LNCAP (cell line): Measurements from ENCODE around the gene ARMH3.

Source experiments
- TF ChIP-seq, protein P1 (sequence below): fragments of 450-650 bp; IDR thresholded peaks from 2 replicates; pipeline ENCODE4 v1.5.1; 2017; ENCODE audit warnings: mild to moderate bottlenecking

ARMH3 gene

DNA sequence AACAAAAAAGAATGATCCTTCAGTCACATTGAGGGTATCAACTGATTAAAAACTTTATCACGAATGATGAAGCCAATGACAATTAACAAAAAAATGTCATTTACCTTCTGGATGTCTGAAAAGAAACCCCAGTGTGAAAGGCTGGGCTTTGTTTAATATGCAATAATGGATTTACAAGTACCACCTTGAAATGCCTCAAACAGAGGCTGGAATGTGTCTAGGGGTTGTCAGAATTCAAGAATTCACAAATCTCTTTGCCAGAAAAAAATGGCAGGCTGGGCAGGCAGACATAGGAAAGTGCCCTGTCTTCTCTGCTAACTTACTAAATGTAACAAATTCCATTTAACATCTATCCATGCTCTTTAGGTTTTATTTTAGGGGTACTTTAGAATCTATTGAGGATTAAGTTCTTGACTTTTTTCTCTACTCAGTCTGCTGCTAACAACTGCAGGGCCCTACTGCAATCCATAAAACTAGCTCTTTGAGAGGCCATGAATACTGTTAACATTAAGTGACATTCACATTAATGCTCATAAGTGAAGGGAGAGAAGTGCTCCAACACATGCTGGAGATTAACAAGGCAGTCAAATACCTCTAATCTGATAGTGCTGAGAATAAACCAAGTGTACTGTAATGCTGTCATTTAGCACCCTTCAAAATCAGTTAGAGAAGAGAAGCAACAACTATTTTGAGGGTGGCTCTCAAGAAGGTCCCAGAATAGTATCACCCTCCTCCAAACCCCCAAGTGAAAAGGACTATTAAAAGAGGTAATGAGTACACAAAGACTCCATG, 169.3 kb downstream of the ARMH3 start:
- TF ChIP-seq, protein P1, sequence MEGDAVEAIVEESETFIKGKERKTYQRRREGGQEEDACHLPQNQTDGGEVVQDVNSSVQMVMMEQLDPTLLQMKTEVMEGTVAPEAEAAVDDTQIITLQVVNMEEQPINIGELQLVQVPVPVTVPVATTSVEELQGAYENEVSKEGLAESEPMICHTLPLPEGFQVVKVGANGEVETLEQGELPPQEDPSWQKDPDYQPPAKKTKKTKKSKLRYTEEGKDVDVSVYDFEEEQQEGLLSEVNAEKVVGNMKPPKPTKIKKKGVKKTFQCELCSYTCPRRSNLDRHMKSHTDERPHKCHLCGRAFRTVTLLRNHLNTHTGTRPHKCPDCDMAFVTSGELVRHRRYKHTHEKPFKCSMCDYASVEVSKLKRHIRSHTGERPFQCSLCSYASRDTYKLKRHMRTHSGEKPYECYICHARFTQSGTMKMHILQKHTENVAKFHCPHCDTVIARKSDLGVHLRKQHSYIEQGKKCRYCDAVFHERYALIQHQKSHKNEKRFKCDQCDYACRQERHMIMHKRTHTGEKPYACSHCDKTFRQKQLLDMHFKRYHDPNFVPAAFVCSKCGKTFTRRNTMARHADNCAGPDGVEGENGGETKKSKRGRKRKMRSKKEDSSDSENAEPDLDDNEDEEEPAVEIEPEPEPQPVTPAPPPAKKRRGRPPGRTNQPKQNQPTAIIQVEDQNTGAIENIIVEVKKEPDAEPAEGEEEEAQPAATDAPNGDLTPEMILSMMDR: no peak

DNA sequence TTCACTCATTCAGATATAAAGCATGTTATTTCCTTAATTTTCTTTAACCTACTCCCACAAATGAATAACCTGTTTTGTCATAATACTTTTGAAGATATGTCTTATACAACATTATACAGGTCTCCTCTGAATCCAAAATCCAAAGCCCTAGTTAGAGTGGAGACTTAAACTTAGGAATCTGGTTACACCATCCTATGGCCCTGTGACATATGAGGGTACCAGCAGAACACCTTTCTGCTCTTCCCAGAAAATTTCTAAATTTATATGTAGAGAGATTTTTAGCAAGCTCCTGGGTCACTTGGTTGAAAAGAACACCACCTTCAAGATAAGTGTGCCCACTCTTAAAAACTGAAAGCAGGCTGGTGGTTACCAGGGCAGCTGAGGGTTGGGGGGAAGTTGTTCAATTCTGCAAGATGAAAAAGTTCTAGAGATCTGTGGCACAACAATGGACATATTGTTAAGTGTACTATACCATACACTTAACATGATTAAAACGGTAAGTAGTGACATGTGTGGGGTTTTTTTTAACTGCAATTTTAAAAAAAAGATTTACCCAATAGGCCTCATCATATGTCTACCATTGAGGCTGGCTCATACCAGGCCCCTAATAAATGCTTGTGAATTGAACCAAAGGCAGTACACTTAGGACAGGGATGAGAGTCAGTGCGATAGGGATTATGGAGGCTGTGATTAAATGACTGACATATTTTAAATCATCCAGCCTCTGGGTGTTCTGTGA, 174.8 kb downstream of the ARMH3 start:
- TF ChIP-seq, protein P1: no peak

DNA sequence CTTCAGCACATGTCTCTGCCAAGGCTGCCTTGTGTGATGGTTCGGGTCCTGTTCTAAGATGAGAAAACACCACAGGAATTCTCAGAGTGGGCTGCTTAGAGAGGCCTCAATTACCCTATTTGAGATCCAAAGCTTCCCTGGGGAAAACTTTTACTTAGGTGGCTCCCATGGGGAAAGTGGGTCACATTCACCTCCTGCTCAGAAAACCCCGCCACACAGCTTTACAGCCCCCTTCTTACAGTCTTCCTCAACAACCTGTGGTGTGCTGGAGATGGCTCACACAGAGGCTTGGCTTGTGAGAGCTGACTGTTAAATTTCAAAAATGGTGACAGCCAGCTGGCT, 175.8 kb downstream of the ARMH3 start:
- TF ChIP-seq, protein P1: no peak

DNA sequence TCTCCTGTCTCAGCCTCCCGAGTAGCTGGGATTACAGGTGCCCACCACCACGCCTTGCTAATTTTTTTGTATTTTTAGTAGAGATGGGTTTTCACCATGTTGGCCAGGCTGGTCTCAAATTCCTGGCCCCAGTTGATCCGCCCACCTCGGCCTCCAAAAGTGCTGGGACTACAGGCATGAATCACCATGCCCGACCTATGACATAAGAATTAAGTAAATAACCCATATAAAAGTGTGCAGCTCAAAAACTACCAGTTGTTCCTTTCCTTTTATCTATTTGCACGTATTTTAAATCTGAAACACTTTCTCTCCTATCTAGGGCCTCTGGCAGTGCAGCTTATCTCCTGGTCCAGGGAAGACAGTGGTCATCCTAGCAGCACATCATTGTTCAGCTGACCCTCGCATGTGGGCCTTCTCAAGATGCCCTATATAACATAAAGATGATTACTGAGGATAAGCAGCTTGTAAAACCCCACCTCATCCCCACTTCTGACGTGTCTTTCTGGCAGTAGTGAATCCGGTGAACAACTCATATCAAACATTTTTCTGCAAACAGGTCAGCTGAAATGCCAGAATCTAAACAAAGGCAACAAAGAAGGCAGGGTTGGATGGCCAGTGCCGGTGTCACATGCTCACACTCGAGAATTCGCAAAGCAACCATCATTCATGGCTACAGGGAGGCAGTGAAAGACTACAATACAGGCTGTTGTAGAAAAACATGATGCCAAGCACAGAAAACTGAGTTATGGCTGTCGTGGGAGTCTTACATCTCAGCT, 176.3 kb downstream of the ARMH3 start:
- TF ChIP-seq, protein P1: no peak

DNA sequence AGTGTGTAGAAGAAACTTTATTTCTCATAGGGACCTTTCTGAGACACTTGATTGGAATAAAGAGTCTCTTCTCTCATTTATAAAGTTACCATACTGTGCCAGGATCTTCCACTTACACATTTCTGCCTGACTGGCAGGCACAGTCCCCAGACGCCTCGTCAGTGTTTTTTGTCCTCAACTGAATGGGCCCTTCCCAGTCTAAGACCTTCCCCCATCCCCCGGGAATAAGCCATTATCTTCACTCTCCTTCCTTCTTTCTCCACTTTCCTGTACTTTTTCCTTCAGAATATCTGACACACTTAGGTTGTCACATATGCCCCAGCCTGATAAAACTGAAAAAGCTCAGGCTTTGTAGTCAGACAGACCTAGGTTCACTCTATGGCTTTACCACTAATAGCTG, 177.1 kb downstream of the ARMH3 start:
- TF ChIP-seq, protein P1: no peak

DNA sequence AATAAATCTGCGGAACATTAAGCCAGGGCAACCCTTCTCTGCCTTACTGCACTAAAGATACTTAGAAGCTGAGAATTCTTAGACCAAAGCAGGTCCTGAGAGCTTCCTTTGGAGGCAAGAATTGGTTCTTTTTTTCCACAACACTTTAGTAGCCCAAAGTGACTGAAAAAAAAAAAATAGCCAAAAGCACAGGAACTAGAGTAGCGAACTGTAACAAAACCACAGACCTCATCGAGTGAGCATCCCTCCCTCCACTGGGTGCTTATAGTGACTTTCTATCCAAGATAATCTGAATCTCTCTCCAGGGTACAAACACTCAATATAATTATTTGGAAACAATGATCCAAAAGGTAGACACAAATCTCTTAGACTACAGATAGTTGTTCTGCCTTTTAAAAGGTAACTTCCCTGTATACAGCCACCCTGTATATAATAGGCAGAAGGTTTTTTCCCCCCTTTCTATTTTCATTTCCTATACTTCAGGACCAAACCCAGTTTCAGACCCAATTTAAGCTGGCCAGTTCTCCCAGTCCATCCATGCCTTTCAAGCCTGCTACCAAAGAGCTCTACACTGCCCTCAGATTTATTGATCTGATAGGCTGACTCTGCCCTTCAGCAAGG, 180.8 kb downstream of the ARMH3 start:
- TF ChIP-seq, protein P1: no peak

DNA sequence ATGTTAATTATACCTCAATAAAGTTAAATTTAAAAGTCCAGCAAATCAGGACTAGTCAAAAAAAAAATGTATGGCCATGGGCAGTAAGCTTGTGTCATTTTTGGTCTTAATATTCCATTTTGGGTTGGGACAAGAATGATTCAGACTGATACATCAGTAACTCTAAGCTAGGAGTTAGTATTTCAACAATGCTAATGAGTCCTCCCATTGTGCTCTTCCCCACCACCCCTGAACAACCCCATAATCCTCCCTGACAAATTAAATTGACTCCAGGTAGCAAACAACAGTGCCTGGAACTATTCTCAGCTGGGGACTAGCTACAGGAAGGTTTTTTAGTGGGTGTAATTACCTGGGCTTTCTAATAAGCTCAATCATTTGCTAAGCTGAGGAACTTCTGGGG, 181.7 kb downstream of the ARMH3 start:
- TF ChIP-seq, protein P1: no peak
